Ovary (tissue), 3 donors: Measurements from ENCODE around the gene TFAM.

ENCODE experiments used
- CTCF ChIP-seq, 3 donors: fragments of 450-650 bp in 2 of 3; fragments of 200-600 bp in 1 of 3; IDR thresholded peaks; one replicate each; pipeline versions ENCODE4 v1.5.1 to v1.8.0; 2016 to 2022; ENCODE audit warnings: antibody characterized with exemption in 3 of 3, mild to moderate bottlenecking in 1 of 3
- EP300 ChIP-seq: sonication (generic); formaldehyde crosslinking; IDR thresholded peaks from one replicate; pipeline ENCODE4 v1.6.1; 2017; ENCODE audit warnings: antibody characterized with exemption
- POLR2A ChIP-seq: fragments of 450-650 bp; IDR thresholded peaks from one replicate; pipeline ENCODE4 v1.6.1; 2017; ENCODE audit warnings: antibody characterized with exemption, mild to moderate bottlenecking, moderate library complexity
- donor health status: DM: no; HTN: no; CAD: no.

GRCh38 chr10:58358947-58359346, 26.3 kb upstream of the TFAM start:
- no peak for TF ChIP-seq POLR2A
- no peak for TF ChIP-seq CTCF (IDR thresholded peaks at IDR 0.05)
- TF ChIP-seq EP300 = no peak
